GM10847 (cell line): ENCODE measurements around the gene CADM4.

Source experiments
- POLR2A ChIP-seq: IDR thresholded peaks from 2 replicates; pipeline ENCODE4 v1.6.1; 2011; ENCODE audit not compliant: insufficient read length; ENCODE audit errors: extremely low read depth

Gene CADM4

DNA sequence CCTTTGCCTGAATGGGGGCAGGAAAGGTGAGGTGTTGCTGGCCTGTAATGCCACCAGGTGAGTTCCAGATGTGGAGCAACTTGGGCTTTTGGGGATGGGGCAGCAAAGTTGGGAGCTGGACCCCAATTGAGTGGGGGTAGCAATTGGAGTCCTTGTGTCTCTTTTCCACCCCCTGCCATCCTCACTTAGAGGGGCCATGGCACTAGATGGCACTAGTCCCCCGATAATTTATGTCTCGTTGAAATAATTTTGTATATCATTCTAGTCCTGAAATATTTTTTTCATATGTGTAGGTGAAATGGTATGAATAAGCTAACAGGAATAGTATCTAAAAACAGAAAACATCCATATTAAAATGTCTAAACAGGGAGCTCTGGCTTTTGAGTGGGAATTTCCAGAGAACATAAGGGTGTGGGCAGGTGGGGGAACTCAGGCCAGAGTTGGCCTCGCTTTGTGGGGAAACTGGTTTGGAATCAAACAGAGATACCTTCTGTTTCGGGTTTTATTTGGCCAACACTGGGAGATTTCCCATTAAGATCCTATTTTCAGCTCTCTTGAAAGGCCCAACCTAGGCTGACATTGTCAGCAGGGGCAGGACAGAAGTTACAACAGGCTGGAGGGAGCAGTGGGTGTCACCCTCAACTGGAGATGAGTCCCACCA lies 39.9 kb downstream of the CADM4 start:
- no peak for TF ChIP-seq POLR2A

DNA sequence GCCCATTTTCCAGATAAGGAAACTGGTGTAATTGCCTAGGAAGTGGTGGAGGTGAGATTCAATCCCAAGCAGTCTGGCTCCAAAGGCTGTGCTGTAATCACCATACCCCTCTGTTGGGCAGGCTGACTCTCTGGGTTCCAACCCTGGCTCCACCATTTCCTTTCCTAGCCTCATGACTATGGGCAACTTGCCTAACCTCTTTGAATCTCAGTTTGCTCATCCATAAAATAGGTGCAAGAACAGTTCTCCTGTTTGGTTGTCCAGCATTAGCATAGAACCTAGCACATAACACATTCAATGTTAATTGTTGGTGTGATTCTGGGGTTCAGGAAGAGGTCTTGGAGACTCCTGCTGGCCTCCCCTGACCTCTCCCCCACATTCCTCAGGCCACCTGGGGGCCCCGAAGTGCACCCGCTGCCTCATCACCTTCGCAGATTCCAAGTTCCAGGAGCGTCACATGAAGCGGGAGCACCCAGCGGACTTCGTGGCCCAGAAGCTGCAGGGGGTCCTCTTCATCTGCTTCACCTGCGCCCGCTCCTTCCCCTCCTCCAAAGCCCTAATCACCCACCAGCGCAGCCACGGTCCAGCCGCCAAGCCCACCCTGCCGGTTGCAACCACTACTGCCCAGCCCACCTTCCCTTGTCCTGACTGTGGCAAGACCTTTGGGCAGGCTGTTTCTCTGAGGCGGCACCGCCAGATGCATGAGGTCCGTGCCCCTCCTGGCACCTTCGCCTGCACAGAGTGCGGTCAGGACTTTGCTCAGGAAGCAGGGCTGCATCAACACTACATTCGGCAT lies 41.0 kb downstream of the CADM4 start:
- TF ChIP-seq POLR2A, result no peak

DNA sequence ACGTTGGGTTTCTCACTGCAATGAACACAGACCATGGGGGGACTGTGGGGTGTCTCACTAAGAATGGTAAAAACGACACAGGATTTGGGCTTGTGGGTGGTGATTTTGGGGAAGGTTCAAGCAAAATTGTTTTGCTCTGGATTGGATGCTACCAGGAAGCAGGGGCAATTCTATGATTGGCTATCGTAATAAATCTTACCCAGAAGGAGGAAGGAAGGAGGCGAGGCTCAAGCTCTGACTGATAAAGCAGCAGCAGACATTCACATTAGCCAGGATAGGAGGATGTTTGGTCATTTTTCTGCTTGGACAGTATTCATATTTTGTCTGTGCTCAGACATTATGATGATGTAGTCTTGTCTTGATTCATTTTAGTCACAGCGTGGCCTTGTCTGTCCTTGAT lies 41.8 kb downstream of the CADM4 start:
- no peak for TF ChIP-seq POLR2A

DNA sequence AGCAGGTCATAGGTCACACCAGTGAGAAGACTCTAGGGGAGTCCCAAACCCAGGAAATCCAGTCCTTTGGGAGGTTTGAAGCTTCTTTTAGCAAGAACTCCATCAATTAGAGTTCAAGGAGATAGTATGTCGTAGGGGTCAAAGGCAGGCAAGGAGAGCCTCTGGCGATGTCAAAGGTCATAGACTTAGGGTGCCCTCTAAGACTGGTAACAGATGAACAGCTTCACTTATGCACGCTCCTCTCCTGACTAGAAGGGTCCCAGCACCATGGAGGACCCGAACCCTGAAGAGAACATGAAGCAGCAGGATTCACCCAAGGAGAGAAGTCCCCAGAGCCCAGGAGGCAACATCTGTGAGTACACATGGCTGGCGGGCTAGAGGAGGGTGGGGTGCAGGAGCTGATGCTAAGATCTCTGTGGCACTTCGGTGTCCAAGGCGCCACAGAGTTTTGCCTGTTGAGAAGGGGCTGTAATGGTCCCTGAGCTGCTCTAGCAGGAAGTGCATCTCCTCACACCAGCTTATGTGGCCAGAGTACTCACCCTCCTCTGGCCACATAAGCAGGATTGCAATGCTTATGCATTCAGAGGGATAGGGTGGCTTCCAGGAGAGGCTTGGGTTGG lies 42.7 kb downstream of the CADM4 start:
- no peak for TF ChIP-seq POLR2A

DNA sequence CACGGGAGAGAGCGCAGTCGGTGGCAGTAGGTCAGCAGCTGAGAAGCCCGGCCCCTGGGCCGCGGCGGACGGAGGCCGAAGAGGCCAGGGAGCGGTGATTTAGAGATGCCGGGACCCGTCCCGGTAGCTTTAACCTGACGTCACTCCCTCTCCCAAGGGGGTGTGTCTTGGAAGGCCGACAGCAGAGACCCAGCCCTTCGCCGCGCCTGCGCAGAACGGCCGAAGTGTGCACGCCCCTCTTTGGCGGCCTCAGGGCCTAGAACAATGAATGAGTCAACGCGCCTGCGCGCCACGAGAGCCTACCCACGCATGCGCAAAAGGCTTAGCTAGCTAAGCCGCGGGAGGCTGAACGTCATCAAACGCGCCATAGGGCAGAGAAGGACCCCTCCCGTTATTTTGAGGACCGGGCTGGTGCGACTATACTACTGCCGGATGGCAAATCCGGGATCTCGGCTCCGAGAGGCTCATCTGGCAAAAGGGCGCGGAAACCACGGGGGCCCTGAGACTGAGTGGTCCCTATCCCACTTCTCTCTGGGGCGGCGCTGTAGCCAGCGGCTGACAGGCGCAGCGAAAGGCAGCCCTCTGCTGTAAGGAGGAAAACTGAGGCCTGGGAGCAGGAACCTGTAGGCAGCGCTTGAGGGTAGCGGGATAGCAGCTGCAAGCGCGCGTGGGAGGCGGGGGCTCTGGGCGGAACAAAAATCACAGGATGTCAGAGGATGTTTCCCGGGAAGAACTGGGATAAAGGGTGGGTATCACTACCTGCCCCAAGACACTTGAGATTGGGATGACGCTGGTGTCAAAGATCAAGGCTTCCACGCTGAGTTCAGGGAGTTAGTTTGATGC lies 43.4 kb downstream of the CADM4 start, which contains the start of the genes IRGQ and ZNF576:
Gene IRGQ, minus strand, starts transcription at position 136 of the 843 bp plus-strand sequence. CDS start 796 bp downstream, outside the sequence.
Gene ZNF576, plus strand, starts transcription at position 597 of the 843 bp plus-strand sequence. CDS start 514 bp downstream, outside the sequence.
- peak; percentile 59 for TF ChIP-seq POLR2A

DNA sequence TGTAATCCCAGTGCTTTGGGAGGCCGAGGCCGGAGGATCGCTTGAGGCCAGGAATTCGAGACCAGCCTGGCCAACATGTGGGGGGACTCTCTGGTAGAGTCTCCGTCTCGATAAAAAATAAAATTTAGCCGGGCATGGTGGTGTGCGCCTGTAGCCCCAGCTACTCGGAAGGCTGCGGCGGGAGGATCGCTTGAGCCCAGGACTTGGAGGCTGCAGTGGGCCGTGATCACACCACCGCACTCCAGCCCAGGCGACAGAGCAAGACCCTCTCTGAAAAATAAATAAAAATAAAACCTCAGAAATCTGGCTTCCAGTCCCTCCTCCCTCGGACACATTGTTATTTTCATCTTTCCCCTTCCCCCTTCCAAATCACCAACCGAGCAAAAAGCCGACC lies 44.0 kb downstream of the CADM4 start:
- no peak for TF ChIP-seq POLR2A

DNA sequence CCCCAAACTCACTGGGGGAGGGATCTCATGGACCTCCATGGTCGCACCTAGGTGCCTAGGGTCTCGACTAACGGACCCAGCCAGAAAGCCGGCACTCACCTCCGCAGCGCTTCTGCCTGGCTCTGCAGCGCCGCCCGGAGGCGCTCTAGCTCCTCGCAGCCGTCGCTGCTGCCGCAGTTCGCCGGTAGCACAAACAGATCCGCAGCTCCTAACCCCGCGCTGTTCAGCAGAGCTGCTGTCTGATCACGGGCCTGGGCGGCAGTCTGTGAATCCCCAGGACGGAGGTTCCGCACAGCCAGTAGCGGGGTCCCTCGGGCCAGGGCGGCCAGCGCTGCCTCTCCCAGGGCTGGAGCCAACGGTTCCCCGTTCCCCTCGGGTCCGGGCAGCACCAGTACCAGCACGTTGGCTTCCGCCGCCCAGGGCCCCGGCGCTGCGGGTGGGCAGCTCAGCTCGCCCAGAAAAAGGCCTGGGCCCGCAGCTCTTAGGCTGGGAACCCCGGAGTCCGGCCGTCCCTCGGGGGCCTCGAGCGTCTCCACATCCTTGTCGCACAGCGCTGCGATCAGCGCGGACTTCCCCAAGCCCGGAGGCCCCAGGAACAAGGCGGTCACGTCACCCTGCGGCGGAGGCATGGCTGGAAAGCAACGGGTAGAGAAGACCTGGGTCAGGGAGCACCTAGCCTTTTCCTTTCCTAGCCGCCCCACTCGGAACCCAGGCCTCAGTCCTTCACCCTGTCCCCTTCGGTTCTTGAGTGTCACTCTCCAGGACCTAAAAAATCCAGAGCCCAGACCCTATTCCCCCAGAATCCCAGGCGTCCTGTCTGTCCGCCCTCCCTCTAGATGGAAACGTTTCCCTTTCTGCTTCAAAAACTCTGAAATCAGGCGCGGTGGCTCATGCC lies 44.7 kb downstream of the CADM4 start:
- TF ChIP-seq POLR2A, result no peak

DNA sequence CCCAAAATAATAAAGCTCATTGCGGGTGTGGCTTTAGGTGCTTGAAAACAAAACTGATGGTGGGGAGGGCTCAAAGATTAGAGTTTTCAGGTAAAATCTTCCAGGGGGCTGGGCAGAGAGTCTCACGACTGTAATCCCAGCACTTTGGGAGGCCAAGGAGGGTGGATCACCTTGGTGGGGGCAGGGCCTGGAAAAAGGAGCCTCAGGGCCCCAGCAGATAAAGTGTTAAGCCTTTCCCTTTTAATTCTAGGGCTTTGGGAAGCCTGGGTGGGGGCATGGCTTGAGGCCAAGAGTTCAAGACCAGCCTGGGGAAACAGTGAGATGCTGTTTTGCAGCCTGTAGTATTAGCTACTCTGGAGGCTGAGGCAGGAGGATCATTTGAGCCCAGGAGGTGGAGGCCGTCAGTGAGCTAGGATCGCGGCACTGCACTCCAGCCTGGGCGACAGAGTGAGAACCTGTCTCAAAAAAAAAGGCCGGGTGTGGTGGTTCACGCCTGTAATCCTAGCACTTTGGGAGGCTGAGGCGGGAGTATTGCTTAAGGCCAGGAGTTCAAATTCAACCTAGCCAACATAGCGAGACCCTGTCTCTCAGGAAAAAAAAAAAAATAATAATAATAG lies 45.5 kb downstream of the CADM4 start:
- TF ChIP-seq POLR2A, result no peak

DNA sequence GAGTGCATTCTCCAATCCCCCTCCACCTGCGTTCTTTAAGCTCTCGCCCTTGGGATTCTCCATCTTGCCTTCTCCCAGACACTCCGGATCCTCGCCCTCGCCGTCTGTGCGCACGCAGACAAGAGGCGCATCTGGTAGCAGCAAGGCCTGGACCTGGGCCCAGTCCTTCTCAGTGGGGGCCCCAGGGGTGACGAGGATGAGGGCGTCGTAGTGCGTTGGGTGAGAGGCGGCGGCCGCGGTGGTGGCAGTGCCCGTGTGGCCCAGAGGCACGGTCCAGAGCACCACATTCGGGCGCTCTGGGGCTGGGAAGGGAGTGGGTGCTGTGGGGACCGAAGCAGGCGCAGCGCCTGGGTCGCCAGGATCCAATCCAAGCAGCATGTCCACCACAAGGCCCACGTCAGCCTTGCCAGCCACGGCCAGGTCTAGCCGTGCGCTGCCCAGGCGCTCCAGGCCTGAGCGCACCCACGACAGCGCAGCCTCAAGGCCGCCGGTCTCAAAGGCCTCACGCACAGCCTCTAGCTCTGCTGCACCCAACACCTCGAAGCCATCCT lies 46.8 kb downstream of the CADM4 start:
- TF ChIP-seq POLR2A, result no peak

DNA sequence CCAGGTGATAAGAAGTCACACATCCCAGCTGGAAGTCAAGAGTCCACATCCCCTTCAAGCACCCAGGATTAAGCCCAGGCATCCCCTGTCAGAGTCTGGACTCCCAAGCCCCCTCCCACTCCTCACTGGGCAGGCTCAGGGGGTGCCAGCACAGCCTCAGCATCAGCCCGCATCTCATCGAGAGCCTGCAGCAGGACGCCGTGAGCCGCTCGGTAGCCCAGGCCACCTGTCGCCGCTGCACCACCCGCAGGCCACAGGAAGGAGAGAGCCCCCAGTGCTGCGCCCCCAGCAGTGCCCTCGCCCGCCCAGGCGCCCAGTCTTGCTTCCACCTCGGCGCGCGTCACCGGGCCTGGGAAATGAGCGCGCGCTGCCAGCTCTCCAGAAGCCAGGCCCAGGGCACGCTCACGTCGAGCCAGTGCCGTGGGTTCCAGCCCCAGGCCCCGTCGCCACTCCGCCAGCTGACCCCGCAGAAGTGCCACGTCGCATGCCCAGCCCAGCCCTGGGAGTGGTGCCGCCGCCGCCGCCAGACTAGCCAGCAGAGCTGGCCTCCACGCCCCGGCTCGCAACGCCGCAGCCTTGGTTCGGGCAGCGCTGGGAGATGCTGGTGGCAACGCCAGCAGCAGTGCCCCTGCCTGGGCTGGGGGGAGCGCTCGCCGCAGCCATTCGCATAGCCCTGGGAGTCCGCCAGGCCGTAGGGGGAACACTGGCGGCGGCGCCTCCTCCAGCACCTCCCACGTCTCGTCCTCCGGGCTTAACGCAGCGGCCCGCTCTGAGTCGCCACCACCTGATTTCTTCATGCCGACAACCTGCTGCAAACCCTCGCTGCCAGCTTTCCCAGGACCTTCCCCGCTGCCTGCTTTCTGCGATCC lies 47.5 kb downstream of the CADM4 start:
- no peak for TF ChIP-seq POLR2A

DNA sequence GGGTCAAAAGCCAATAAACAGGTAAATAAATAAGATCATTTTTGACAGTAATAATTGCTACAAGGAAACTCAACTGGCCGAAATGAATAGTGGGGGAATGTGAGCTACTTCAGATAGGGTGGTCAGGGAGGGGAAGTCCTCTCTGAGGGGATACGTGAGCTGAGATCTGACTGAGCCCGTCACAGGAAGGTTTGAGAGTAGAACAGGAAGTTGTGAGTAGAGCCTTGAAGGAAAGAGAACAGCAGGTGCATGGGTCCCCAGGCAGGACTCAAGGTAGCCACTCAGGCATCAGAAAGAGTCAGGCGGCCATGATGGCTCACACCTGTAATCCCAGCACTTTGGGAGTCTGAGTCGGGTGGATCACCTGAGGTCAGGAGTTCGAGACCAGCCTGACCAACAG lies 50.0 kb downstream of the CADM4 start:
- no peak for TF ChIP-seq POLR2A

DNA sequence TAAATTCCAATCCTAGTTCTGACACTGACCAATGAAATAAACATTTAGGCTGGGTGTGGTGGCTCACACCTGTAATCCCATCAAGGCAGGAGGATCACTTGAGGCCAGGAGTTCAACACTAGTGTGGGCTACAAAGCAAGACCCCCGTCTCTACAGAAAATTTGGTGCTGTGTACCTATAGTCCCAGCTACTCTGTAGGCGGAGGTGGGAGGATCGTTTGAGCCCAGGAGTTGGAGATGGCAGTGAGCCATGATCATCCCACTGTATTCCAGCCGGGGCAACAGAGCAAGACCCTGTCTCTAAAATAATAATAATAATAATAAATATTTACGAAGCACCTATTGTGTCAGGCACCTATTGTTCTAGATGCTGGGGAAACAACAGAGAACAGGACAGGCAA lies 50.4 kb downstream of the CADM4 start:
- TF ChIP-seq POLR2A, result no peak

DNA sequence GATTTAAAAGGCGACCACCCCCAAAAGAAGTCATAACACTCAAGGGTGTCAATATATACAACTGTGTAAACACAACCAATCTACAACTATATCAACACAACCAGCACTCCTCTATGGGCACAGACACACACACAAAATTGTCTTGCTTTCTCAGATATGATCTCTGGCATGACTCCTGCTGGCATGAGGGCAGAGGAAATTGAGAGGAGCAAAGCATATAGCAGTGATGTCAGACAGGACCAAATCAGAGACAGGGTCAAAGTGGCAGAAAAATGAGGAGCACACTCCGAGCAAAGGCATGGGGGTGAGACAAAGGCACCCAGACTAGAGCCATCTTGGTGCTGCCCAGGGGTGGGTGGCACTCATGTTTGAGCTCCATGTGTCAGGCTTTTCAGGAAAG lies 53.3 kb downstream of the CADM4 start:
- TF ChIP-seq POLR2A, result no peak

DNA sequence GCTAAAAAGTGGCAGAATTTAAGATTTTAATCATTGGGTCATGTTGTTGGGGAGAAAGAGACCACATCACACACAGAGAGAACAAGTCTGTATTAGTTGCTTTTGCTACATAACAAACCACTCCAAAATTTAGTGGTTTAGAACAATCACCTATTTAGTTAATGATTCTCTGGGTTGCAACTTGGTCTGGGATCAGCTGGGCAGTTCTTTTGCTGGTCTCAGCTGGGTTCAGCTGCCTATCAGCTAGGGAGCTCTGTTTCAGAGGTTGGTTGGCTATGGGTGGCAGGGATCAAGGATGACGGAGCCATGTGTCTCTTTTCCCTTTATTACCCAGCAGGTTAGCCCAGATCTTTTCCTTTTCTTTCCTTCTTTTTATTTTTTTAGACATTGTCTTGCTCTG lies 55.2 kb downstream of the CADM4 start:
- no peak for TF ChIP-seq POLR2A
